DLD1 (cell line): ENCODE measurements around the gene WDR1.

Source experiments
- in situ Hi-C: cut with HindIII; loops from 2 replicates; pipeline ENCODE4 v1.10.0; 2017; ENCODE audit warnings: low sequenced_read_pairs

Gene WDR1

DNA sequence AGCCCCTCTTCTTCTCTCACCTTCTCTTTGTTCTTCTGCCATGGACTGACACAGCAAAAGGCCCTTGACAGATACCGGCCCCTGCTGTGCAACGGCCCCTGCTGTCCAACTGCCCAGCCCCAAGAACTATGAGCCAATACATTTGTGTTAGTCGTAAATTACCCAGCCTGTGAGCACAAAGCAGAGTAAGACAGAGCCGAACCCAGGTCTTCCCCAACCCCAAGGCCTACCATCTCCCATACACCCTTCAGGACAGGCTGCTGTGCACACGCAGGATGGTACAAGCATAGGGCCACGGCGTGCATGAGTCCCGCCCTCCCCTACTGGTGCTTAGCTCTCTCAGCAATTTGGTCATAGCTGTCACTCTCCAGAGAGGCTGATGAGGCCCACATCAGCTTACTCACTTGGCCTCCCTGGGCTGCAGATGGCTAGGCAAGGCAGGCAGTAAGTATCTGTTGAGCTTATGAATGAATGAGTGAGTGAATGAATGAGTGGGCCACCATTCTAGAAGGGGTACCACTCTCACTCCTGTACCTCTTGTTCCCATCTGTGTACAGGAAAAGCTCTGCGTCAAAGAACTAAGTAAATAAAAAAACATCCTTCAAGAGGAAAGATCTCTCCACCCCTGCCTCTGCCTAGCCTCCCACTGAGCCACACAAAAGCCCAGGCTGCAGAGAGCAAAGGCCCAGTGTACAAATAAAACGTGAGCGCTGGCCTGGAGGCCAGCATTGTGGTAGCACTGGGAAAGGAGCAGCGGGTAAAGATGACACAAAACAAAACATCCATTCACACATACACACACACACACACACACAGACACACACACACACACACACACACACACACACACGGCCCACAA is 13.9 kb downstream of the WDR1 start:
- in situ Hi-C loops, result no loop called here

DNA sequence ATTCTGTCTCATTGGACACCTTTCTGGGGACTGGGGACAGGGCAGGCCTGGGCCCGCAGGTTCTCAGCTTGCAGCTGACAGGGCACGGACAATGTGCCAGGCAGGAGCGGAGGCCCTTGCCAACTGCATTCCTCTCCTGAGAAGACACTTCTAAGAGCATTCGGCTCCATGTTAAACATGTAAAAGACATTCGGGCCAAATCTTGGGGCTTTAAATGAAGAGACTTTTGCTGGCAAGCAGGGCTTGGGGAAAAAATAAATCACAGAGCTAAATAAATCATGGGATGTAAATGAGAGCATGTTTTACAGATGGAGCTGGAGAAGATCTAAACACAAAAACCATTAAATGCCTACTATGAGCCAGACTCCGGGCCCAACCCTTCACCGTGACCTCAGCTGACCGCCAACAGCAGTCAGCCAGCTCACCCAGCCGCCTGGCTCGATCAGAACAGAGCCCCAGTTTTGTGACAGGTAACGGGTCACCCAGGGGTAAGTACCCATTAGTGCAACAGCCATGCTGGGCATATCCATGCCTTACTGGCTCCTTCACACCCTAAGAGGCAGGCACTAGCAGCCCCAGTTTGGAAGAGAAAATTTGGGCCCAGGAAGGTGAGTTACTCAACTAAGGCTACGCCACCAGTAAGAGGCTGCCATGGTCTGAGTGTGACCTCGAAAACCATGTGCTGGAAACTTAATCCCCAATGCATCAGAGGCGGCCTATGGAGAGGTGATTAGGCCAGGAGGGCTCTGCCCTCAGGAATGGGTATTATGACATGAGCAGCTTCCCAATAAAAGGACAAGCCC is 14.7 kb downstream of the WDR1 start:
- in situ Hi-C loops, result no loop called here

DNA sequence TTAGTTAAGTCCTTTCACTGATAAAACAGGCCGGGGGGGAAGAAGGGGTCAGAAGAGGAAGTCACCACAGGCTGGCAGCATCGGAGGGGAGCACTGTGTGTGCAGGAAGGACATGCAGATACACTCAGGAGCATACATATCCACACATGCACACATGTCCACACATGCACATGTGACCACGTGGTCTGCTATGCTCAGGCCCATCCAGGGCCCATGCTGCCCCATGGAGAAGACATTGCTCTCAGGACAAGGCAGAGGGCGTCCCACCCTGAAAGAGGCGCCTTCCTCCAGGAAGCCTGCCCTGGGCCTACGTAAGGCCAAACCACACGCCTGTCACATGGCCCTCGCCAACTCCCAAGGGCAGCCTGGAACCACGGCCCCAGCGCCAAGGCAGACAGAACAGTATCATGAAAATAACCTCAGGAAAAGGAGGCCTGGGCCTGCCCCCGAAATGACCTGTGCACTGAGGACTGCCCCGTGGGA is 15.8 kb downstream of the WDR1 start:
- in situ Hi-C loops, result no loop called here

DNA sequence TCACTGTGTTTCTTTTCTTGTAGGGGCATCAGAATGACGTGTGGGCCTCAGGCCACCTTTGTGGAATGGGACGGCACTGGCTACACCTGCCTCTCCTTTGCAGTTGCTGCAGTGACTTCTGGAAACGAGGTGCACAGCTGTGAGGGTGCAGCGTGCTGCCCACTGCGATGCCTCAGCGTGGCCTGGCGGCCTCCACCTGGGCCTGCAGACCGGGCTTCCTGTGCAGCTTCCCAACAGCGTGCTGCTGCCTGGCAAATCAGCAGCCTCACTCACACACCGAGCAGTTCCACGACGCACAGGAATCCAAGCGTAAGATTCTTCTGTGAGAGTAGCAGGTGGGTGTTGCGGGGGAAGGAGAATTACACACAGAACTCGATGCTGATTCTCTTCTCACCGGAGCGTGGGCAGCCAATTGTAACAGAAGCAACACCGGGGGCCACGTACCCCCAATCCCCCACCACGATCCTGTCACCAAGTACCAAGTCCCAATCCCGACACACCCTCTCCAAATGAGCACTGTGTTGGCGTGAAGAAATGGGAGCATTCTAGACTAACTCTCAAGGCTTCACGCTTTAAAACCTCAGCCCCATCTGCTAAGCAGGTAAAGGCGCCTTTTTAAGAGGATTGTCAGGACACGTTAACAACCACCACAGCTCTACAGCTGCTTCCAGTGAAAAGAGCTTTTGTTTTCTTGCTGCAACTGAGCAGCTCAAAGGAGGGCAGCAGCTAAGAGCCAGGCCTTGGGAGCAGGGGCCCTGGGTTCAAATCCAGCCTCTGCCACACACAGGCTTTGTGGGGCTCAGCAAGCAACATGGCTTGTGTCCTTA is 16.9 kb downstream of the WDR1 start:
- in situ Hi-C loops, result no loop called here

DNA sequence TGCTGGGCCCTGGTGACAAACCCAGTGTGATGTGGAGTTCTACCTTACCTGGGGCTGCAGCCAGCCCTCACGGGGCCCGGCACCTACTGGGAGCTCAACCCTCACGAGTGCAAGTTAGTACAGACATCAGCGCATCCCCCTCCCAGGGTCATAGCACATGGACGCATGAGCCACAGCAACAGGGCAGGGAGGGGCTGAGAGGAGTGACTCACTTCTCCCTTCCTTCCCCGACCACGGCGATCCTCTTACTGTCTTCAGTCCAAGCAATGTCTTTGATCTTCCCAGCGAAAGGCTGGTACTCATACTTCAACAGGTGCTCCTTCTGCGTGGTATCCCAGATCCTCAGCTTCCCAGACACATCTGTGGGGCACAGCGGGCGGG is 17.8 kb downstream of the WDR1 start:
- in situ Hi-C loops, result no loop called here

DNA sequence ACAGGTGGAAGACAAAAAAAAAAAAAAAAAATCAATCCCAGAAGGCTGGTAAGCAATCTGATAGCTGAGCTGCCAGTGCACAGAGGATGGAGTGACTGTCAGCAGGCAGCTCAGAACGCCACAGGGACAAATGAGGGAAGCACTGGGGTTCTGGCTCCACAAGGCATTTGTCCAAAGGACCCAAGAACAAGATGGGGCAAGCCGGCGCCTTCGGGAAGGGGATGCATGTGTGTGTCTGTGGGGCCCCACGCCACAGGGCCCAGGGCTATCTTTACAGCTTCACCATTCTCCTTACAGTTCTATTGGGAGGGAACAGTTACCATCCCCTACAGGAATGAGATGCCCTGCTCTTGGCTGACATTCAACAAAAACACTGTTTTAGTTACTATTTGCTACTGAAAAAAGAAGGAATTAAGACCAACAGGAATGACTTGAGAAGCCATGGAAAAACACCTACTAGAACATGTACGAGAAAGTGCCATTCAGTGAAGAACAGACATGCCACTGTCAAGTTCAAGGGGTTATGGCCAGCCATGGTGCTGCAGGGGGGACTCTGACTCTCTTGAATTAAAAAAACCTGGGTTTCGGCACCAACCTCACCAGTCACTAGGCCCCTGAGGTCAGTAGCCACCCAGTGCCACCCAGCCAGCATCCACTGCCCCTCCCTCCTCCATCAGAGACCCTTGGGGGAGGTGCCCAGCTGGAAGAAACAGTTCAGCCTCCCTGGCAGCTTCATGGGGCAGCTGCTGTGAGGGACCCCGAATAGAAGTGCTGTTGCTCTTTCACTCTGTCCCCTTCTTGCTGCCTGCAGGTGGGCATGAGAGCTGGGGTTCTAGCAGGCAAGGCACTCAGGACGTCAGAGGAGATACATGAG is 18.5 kb downstream of the WDR1 start:
- in situ Hi-C loops, result no loop called here

DNA sequence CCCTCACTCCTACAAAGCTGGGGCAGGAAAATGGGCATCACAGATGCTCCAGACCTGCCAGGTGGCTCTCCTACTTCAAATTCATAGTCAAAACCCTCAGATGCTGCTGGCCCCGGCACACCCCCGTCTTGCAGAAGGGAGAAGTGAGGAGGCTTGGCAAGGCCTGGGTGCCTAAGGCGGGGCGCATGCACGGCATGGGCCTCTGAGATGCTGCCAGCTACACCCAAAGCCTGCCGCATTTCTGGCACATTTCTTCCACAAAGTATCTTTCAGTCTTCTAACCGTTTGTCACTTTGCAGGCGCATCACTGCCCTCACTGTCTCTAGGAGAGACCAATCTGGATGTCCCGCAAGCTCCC is 19.6 kb downstream of the WDR1 start:
- in situ Hi-C loops, result no loop called here

DNA sequence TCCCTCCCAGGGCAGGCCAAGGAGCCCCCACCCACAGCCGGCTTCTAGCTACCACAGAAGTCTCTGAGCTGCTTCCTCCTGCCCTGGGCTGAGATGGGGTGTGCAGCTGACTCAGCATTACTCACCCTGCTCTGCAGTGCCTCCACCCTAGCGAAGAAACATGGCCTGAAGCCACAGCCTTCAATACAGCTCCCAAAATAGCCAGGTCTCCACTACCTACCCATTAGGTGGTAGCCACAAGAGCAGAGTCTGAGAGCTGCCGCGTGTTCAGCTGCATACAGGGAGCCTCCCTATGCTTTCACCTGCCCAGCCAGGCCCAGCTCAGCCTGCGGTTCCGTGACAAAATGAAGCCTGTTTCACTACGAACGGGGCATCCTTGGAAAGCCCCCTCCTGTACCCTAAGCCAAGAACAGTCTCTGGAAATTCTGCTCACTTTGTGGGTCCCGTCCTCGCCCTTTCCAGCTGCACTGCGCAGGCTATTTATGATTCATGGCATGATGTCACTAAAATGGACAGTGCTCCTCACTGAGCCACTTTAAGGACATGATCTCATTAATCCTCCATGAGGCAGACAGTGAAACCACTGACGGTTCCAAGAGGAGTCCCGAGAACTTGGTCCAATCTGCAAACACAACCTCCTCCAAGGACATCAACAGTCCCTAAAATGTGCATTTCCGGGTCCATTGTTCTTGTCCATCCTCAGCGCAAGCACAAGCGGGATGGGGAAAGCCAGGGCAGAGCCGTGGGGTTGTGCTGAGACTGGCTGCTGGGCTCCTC is 20.2 kb downstream of the WDR1 start:
- in situ Hi-C loops, result no loop called here

DNA sequence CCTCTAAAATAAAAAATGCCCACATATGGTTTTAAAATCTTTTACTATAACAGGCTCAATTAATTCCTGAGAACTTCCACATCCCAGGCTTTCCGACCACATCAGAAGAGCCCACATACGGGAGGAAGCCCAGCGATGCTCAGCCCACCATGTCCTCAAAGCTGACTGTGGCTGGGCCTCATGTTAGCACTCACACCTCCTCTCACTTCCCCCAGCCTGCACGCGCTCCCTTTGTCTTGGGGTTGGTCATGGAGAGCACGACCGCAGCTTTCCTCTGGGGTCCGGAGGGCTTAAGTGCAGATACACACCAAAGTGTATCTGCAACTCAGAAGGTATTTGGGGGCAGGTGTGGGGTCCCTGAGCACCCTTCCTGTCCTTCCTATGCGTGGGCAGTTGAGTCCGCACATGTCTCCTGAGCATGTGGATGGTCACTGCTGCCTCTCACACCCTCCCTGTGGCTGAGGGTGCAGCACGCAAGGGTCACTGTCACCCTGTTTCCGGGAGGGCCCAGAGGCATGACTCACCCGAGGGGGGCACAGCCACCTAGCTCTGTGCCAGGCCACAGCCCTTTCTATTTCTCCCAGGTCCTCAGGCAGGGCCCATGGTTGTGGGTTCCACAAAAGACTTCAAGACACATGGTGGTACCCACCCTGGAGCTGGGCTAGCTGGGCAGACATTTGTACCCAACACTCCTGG is 21.2 kb downstream of the WDR1 start:
- in situ Hi-C loops, result no loop called here

DNA sequence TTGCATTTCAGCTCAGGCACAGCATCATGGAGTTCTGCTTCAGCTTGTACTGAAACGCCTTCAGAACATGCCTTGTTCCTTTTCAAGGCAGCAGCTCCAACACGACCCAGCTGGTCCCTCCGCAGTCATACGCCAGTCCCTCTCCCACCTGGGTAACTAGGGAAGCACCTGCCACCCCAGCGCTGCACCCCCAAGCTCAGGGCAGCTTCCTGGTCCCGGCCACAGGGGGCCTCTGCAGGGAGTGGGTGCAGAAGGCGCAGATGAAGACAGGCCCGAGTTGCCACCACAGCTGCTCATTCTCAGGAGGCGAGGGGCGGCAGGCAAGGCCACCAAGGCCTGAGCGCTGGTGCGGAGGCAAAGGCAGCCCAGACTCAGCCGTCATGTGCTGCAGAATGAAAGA is 21.8 kb downstream of the WDR1 start:
- in situ Hi-C loops, result no loop called here

DNA sequence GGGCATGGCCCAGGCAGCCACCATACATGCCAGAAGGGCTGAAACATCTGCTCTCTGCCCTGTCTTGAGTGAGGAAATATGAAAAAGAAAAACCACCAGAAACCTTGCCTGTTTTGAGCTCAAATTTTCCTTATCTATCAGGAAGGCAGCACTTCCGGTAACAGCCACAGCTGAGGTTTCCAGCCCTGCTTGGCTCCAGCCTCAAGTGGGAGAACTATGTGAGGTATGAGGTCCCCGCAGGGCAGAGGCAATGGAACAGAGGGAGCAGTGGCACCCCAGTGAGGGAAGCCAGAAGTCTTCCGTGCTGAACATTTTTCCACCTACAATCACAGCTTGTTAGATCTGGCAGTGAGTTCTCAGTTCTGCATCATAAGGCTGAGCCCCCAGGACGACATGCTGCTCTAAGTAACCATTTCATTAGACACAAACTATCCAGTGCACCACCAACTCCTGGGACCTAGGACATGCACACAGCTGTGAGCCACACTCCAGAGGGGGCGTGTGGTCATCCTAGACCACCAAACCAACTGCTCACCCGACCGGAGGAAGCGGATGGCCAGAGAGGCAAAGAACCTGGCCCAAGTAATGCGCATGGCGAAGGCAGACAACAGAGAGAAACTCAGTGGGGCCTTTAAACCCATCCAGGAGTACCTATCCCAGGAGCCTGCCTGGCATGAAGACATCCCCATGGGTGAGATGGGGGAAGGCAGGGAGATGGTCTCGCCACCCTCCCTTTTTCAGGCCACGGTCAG is 22.6 kb downstream of the WDR1 start:
- in situ Hi-C loops, result no loop called here

DNA sequence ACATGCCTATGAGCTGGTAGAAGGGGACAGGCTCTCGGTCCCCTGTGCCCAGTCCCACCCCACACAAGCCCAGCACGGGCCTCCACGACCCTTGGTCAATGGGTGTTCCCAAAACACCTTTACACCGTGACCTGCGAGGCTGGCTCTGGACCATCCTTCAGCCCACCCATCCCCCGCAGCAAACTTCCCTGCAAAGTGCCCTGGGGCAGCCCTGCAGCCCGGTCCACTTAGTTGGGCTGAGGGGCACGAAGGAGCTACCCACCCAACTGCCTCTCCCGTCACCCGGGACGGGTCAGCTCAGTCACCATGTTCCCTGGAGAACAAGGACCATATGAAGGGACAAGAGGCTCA is 23.4 kb downstream of the WDR1 start:
- in situ Hi-C loops, result no loop called here

DNA sequence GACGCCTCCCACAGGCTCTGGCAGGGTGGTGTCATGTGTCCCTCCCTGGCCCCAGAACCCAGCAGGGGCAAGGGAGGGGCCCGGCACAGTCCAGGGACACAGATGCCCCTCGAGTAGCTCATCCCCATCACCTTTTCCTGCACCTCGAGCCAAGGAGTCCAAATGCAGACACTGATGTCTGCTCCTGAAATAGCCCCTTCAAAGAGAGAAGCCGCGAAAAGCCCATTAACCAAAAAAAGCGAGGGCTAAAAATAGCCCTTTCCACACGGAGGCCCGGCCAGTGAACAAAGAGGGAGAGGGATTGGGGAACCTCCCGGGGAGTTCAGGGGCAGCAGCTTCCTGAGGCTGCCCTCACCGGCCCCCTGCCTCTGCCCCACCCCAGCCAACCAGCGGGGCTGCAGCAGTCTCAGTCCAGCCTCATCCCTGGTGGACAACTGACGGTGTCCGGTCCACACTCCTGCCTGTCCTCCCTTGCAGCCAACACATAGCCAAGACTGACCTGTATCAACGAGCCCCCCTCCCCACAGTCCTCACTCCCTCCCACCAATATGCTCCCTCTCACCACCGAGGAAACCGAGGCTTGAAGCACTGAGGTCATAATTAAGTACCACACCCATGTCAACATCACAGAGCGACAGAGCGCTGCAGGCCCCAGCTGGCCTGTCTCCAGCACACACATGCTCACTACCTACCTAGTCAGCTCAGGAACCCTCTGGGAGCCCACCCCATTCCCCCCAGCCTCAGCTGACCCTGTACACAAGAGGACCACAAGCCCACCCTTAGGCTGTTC is 23.9 kb downstream of the WDR1 start:
- in situ Hi-C loops, result no loop called here

DNA sequence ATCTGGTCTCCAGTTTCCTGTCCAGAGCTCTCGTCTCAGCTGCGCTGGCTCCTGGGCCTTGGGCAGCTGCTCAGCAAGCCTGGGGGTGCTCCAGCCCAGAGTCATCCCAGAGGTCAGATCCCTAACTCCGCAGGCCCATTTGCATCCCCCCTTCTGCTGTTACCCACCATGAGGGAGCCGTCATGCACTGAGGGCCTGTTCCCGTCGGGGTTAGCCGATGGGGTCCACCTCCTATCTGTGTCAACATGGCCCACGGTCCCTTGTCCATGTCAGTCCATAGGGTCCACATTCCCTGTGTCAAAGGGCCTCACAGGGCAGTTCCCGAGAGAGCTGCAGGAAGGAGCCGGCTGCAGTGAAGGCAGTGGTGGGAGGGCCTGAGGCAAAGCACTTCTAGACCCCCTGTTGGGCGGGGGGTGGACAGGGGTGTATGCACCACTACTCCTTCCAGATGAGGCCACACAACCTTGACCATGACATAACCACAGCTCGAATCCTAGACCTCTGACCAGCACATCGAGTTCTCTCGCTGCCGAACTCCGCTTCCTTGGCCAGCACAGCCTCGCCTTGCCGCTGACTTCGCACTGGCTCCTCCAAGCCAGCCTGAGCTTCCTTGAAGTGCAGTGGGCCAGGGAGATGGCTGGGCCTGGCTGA is 24.9 kb downstream of the WDR1 start:
- in situ Hi-C loops, result no loop called here

DNA sequence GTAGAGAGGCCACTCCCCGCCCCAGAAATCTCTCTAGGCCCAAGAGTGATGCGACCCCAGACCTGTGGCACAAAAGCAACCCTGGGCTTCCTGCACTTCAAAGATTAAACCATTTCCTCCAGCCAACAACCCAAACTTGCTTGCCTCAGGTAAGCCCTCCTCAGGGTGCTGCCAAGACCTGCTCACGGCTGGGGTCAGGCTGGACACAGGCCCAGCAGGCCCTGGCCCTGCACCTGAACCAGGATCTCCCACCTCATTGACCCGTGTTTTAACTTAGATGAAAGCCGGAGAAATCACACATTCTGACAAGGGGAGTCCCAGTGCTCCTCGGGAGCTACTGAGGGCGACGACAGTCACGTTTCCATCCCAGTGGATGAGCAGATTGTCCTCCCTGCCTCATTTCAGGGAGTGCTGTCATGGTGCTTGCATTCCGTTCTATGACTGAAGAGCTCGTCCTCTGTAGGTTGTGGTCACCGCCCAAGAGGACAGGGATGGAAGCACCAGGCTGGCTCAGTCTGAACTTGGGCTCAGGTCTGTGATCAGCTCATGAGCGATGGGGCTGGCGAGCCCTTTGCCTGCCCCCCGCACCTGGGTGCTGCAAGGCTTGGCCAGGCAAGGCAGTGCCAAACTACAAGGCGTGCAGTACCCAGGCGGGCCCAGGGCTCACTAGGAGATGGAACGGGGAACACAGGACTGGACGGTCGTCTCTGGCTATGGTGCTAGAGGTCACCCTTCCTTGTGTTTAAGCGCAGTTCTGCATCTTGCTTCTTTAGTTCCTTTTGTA is 25.9 kb downstream of the WDR1 start:
- in situ Hi-C loops, result no loop called here

DNA sequence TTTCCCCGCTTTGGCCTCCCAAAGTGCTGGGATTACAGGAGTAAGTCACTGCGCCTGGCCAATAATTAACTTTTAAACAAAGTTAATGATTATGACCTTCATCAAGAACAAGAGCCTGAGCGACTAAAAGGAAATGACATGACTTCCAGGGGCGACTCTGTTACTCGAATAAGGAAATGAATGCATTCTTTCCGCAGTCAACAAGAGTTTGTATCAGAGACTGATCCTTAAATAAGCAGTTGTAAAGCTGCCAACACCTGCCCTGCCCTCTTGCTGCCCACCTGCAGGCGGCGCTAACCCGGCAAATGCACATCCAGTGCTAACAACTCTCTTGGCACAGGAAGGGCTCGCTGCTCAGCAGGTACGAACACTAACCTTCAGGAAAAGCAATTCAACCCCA is 27.3 kb downstream of the WDR1 start:
- in situ Hi-C loops, result no loop called here
